GM19397 (cell line): Measurements from ENCODE around the gene ASIC1.
"Not testable (repeated sequence)": the region's sequence is repeated elsewhere in the genome, so short reads cannot be mapped to it uniquely, and the experiment has no call there.

Experiments
- ATAC-seq: cut with Tn5 transposase; IDR thresholded peaks from one replicate; pipeline ENCODE4 v1.9.1; 2021; ENCODE audit warnings: mild to moderate bottlenecking, moderate library complexity; ENCODE audit not compliant: unreplicated experiment

The ASIC1 gene

DNA sequence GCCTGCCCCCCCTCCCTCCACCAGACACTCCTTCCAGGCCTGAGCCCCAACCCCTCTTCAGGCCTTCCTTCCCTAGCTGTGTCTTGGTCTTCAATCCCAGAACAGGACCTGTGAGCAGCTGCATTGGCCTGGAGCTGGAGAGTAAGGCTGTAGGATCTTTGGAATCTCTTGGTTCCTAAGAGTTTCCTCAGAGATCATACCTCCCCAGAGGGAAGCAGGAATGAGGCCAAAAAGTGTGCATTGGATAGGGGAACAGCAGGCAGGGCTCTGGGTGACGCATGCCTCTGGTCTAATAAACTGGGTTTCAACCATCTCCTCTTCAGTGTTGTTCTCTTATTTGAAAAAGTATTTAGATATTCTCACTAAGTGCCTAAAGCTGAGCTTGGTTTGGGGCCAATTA, 25.9 kb downstream of the ASIC1 start:
- ATAC-seq = no peak

DNA sequence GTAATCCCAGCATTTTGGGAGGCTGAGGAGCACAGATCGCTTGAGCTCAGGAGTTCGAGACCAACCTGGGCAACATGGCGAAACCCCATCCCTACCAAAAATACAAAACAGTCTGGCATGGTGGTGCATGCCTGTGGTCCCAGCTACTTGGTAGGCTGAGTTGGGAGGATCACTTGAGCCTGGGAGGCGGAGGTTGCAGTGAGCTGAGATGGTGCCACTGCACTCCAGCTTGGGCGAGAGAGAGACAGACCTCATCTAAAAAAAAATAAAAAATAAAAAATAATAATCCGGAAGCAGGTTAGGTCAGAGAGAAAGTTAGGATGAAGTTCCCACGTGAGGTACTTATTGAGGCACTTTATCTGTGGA, 27.0 kb downstream of the ASIC1 start:
- ATAC-seq = not testable (repeated sequence)

DNA sequence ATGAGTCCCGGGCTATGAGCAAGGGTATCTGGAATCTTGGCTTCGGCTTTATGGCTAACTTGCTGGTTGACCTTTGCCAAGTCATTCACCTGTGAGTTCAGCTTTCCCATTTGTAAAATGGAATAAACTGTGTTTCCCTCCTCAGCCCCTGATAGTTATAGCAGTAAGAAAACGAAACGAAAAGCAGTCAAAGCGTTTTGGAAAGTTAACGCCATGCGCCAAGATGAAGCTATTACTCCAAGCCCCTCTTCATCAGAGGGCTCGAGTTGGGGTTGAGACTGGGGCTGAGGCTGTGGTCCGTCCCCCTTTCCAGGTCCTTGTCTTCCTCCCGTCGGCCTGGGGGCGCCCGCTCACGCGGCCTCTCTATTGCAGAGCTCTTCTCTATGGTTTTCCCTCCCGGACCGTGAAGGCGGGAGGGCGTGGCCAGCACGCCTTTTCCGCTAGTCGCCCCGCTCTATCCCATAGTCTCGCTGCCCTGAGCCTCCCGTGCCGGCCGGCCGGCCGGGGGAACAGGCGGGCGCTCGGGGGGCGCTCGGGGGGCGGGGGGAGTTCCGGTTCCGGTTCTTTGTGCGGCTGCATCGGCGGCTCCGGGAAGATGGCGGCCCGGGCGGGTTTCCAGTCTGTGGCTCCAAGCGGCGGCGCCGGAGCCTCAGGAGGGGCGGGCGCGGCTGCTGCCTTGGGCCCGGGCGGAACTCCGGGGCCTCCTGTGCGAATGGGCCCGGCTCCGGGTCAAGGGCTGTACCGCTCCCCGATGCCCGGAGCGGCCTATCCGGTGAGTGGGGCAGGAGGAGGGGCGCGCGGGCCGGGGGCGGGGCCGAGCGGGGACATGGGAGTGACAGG, 27.6 kb downstream of the ASIC1 start, which contains the start of gene SMARCD1:
Gene SMARCD1 (plus strand): TSS at position 568 of the 840 bp plus-strand sequence. CDS start 28 bp downstream, at position 596.
- peak; percentile 93 for ATAC-seq

DNA sequence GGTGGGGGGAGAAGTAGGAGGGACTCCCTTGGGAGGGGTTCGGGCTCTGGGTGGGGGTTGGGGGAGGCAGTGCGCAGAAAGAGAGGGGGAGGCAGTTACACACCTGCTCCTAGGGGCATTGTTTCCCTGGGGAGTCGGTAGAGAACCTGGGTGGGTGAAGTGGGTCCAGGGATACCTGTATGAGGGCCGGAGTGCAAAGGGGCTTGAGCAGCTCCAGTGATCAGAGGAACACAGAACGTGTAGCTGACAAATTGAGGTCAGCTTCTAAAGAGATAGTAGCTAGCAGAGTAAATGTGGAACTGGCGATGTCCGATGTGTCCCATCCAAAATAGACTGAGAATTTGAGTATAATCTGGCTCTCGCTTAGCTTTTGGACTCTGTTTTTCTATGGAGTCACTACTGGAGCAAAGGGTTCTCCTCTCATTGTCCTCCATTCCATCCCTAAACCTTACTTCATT, 28.2 kb downstream of the ASIC1 start:
- no peak for ATAC-seq

DNA sequence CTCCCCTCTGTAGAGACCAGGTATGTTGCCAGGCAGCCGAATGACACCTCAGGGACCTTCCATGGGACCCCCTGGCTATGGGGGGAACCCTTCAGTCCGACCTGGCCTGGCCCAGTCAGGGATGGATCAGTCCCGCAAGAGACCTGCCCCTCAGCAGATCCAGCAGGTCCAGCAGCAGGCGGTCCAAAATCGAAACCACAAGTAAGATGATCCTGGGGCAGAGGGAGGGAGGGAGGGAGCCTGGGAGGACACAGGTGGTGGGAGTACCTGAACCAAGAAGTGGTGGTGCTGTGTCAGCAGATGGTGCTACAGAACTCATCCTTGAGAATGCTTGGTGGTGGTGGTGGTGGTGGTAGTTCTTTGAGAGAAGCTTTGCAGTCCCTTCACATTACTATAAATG, 28.8 kb downstream of the ASIC1 start:
- ATAC-seq = no peak

DNA sequence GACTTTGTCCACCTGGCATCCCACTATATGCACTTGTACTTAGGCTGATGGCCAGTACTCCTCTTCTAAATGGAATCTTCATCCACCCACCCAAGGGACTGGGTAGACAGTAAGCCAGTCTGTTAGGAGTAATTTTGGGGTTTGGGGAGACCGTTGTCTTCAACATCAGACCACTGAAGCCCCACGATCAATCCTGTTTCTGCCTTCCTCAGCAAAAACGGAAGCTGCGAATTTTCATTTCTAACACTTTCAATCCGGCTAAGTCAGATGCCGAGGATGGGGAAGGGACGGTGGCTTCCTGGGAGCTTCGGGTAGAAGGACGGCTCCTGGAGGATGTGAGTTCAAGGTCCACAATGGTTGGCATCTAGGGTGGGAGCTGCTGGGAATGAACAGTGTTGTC, 29.8 kb downstream of the ASIC1 start:
- no peak for ATAC-seq

DNA sequence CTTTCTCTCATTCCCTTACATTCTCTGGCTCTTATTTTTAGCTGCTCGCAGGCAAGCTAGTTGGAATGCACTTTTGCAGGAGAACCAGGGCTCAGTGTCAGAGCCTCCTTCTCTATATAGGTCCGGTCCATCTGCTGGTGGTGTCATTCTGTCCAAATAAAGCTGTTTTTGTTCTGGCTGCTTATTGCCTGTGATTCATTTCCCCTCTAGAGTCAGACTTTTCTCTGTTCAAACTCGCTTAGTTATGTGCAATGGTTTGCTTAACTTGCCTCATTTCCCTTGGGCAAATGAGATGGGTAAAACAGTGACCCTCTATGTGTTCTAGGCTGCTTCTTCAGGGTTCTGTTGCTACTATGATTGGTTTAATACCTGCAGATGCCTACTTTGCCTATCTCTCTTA, 30.6 kb downstream of the ASIC1 start:
- ATAC-seq = no peak

DNA sequence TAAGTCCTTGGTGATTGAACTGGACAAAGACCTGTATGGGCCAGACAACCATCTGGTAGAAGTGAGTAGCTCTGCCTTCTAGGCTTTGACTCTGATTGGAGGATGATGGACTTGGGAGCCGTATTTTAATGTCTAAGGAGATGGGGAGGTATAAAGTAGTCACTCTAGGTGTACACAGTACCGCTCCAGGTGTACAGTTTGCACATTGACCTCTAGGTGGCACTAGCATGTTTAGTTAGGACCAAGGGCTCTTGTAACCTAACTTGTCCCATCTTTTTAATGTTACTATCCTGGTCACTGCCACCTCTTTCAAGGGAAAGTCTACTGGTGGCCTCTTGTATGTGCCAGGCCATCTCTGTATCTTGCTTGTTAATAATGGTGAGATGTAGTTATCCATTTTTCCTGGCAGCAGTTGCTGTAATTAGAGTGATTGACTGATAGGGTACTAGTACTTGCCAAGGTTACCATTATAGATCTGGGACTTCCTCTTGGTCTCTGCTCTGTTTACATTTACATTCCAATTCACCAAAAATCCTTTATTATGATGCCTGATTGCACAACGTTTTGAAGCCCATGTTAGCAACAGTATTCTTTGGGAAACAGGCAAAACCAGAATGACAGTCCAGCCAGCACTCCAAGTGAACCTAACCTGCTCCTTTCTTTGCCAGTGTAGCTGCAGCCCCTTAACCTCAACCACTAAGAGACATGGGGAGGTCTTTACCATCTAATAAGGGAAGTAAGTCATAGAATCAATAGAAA, 31.4 kb downstream of the ASIC1 start:
- ATAC-seq = no peak

DNA sequence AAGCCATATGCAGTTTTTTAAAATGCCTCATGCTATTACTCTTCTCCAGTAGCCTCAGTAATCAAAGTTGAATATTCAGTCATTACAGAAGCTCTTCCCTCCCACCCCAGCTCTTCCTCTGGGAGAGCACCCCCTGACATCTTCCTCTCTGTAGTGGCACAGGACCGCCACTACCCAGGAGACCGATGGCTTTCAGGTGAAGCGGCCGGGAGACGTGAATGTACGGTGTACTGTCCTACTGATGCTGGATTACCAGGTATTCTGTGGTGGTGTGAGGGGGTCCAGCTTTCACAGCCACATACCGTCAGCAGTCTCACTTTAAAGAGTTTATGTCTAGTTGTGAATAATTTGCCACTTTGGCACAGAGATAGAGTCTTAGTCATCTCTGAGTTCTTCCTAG, 32.3 kb downstream of the ASIC1 start:
- ATAC-seq = no peak

DNA sequence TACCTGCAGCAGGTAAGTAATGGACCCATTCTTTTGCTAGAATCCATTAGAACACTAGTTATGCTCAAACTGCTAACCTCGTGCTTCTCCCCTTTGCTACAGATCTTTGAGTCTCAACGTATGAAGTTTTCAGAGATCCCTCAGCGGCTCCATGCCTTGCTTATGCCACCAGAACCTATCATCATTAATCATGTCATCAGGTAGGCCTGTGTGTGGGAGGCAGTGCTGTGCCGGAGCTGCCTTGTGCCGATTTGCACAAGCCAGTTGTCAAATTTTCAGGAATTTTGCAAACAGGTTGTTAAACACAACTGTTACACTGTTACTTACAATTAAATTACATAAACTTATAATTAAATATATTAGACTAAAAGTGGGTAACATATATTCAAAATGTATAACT, 33.0 kb downstream of the ASIC1 start:
- ATAC-seq = no peak

DNA sequence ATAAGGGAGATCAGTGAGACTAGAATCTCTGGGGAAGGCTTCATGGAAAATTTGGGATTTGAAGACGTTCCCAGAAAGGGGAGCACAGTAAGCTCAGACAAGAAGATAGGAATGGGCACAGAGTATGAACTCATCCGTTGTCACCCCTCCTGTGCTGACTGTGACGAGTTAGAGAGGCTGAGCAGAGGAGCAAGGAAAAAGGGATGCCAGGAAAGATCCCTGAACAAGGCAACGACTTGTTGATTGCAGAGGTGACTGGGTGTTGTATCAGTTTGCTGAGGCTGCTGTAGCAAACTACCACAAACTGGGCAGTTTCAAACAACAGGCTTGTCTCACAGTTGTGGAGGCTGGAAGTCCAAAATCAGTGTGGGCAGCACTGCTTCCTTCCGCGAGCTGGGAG, 40.6 kb downstream of the ASIC1 start:
- no peak for ATAC-seq

DNA sequence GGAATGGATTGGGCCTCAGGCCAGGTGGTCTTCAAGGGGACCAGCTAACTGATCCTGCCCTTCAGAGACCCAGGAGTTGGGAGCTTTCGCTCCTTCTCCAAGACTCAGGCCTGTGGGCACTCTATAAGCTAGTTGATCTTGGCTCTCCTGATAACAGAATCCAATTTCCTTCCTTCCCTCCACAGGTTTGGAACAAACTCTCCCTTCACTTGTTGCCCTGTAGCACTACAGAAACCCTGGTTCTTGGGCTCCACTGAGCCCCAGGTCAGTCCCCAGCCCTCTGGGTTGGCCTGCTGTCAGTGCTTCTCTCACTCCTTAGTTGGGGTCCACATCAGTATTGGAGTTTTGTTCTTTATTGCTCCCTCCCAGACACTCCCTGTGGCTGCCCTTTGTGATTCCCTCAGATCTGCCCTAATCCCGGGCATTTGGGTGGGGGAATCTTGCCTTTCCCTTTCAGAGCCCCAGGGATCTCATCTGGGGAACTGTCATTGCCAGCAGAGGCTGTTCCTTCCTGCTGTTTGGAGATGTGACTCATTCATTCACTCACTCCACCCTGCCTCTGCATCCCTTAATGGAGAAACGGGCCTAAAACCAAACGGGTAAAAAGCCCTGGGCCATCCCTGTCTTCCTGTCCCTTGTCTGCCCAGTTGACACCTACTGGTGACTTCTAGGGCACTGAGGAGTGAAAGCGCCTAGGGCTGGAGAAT, 42.1 kb downstream of the ASIC1 start:
- ATAC-seq = no peak

DNA sequence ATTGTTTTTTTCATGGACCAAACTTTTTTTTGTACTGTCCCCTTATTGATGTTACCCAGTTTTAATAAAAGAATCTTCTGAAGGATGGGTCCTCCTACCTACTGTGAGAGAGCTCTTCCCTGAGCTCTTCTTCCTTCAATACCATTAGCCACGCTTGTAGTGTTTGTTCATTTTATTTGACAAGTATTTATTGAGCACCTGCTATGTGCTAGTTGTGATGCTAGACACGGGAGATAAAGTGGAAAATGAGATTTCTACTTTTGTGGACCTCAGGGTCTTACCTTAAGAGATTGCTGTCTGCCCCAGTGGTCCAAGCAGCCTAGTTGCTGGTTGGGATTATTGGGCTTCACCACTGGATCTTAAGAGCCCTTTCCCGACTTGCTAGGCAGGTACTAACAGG, 43.2 kb downstream of the ASIC1 start:
- ATAC-seq = no peak

DNA sequence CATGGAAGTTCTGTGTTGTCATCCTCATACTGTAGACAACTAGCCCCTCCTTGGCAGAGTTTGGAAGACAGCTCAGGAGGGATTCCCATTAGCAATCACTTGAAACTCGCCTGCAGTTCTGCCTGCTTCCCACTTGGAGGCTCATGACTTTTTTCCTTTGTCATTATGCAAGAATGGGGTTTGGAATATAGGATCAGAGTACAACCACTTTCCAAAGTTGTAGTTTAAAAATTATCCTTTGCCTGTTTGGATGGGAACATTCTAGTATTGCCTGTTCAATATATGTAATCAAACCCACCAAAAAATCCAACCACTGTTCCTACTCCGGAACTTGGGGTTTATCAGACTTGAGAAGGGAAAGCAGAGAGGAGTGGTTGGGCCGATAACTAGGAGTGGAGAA, 44.3 kb downstream of the ASIC1 start:
- ATAC-seq = no peak

DNA sequence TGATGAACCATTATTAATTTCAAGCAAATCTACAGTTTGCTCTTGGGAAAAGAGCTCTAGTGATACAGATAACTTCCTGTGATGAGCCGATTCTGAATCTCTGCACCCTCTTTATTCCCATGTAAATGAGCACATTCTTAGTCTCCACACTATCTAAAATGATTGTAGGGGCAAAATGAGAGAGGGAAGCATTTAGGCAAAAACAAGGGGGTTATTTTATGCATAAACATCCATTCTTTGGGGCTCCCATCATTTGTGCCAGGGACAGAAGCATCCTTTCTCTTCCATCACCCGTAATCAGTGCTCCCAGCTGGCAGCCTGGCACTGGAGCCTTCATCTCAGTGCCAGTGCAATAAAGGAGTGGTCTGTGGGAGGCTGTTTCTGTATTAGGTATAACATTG, 44.7 kb downstream of the ASIC1 start:
- no peak for ATAC-seq

DNA sequence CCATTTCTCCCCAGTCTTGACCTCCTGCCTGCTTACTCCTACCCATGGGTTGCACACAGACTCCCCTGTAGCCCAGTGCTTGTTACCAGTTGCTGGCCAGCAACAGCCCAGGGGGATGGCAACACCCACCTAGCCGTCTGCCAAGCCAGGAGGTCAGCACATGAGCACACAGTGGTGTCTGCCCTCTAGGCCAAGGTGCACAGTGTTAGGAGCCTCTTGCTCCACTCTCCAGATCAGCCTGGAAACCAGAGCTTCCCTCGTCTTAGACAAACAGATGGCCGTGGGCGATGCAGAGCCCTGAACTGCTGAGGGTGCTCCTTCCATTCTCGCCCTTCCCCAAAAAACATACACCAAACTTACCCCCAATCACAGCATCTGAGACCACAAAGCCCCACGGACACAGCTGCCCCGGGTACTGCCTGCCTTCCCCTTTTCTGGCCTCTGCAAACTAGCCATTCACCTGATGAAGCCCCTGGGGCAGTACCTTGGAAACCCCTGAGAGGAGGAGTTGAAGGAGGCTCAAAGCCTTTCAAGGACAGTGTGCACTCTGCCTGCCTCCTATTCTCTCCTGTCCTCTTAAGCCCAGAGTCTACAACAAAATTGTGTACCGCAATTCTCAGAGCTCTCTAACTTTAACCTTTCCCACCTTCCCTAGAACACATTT, 45.4 kb downstream of the ASIC1 start:
- no peak for ATAC-seq

DNA sequence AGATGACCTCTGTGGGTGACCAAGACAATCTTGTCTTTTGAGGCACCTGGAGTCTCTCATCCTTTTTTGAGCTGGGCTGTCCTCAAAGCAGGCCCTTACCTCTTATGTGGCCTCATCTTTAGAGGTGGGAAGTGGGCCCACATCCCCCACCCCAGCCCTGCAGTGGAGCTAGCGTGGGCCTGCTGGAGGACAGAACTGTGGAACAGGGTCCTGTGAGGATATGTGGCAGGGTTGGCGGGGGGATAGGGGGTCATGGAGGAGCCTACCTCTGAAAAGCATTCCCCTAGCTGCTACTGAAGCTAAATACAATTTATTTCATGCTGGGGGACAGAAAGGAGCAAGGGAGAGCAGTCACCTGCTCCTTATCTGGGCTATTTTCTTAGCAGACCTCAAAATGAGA, 46.0 kb downstream of the ASIC1 start:
- ATAC-seq = no peak

DNA sequence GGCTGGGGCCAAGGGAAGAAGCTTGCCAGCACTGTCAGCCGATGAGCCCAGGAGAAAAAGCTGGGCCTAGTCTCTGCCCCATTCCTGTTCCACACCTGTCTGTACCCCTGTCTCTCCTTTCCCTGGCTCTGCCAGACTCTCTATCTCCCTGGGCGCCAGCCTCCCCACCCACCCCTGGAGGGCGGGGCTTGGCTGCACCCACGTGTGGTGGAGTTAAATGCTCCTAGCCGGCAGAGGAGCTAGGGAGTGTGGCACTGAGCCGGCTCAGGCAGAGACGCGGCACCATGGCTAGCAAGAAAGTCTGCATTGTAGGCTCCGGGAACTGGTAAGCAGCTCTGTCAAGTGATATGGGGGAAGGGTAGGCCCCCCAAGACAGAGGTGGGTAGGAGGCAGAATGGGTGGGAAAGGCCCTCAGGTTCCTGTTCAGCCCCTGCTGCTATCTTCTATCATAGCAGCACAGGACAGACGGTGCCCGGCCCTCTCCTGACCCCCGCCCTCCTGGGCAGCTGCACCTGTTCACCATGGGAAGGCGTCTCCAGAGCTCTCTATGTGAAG, 46.4 kb downstream of the ASIC1 start, which contains the start of gene GPD1:
Gene GPD1 (plus strand): TSS at position 242 of the 555 bp plus-strand sequence. CDS start 43 bp downstream, at position 285.
- ATAC-seq = no peak

DNA sequence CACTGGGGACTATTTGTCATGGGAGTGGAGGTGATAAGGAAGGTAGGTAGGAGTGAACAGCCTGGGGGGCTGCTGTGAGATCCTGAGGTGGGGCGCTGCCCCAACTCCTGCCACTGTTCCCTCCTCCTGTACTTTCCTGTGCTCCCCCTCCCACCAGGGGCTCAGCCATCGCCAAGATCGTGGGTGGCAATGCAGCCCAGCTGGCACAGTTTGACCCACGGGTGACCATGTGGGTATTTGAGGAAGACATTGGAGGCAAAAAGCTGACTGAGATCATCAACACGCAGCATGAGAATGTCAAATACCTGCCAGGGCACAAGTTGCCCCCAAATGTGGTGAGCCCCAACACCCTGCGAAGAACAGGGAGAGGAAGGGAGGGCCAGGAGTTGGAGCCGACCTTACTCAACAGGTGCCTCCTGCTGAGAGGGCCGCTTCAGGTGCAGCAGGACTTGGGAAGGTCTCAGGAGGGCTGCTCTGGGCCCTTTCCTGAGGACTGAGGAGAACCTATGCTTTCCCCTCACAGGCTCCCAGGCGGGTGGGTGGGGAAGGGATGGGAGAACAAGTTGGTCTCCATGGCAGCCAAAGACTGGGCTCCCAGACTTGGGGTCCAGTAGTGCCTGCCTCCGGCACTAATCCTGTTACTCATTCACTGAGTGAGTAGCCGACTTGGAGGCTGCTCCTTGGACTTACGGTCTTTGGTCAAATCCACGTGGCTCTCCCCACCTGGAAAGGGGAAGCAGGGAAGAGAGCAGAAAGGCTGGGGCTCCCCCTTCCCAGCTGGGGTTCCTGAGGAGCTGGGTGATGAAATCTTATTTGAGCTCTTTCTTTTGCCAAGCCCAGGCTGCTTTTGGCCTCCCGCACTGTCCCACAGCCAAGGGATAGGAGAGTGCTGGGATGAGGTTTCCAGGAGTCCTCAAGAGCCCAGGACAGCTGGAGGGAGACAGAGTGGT, 47.3 kb downstream of the ASIC1 start:
- no peak for ATAC-seq
